DMS153 (cell line): ENCODE measurements around the gene DNAJC30.

ENCODE experiments used
- DNase-seq: peaks from one replicate; lab custom pipeline; 2025; lab: John Stamatoyannopoulos, UW

DNAJC30 gene

GRCh38 chr7:73646785-73647724, 36.2 kb downstream of the DNAJC30 start:
- DNase-seq: no peak

DNA sequence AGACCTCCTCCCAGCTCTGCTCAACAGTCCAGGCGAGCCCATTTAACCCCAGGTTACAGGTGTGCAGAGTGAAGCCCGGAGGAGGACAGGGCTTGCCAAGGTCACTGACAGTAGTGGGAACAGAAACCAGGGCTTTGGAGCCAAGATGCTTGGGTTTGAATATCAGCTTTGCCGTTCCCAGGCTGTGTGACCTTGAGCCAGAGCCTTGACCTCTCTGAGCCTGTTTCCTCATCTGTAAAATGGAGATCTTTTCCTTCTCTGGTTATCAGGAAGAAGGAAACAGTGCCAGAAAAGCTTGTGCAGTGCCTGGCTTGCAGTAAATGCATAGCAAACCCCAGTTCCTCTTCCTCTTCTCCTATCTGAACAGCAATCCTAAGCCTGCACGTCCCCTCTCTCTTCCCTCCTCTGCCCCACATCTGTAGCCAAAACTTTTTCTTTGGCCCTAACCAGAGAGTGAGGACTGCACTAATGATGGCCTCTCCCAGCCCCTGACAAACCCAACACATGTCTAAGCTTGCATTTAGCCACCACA, 37.5 kb downstream of the DNAJC30 start:
- no peak for DNase-seq

DNA sequence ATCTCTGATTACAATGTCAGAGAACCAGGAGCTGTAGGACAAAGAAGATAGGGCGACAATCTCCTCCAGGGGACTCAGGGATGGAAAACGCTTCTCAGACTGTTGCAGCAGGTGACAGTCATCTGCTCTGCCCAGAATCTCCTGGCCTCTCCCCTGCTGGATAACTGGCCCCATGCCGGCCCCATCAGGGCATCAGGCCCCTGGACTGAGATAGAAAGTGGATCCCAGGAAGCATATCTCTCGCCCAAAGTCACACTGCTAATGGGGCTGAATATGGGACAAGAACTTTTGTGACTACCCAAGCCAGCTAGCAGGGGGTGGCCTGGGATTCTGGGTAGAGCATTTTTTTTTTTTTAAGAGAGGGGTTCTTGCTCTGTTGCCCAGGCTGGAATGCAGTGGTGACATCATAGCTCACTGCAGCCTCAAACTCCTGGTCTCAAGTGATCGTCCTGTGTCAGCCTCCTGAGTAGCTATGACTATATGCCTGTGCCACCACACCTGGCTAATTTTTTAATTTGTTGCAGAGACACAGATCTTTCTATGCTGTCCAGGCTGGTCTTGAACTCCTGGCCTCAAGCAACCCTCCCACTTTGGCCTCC, 38.5 kb downstream of the DNAJC30 start:
- DNase-seq: no peak

DNA sequence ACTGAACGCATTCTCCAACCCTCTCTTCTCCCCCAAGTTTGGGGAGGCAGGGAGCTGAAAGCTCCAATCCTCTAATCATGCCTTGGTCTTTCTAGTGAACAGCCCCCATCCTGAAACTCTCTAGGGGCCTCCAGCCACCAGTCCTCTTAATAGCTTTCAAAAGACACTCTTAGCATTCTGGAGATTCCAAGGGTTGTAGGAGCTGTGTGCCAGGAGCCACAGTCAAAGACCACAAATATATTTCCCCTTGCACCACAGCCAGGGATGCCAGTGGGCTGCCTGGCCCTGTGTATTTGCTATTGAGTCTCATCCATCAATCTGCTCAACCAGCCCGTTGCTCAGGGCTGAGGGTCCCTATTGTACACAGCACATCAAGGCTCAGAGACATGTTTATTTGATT, 40.4 kb downstream of the DNAJC30 start:
- no peak for DNase-seq

GRCh38 chr7:73638911-73639310, 44.3 kb downstream of the DNAJC30 start:
- DNase-seq: no peak

- no peak for DNase-seq
Observed at GRCh38 chr7:73635428-73636200, 47.6 kb downstream of the DNAJC30 start.

DNA sequence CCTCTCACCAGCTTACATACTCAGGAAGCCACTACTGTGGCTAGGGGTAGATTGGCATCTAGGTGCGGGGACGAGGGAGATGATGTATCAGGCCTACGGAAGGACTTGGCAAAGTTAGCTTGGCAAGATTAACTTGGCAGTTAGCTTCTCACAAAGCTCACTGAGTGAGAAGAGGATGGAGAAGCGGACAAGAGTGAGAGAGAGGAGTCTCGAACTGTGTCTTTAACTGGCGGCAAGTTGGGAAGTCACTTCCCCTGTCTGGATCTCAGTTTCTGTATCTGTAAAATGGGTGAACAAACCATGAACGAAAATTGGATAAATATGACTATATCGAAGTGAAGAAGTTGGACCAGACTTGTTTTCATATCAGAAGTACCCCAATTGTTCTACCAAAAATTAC, 49.4 kb downstream of the DNAJC30 start:
- no peak for DNase-seq

GRCh38 chr7:73633323-73633722, 49.9 kb downstream of the DNAJC30 start:
- DNase-seq: no peak

DNA sequence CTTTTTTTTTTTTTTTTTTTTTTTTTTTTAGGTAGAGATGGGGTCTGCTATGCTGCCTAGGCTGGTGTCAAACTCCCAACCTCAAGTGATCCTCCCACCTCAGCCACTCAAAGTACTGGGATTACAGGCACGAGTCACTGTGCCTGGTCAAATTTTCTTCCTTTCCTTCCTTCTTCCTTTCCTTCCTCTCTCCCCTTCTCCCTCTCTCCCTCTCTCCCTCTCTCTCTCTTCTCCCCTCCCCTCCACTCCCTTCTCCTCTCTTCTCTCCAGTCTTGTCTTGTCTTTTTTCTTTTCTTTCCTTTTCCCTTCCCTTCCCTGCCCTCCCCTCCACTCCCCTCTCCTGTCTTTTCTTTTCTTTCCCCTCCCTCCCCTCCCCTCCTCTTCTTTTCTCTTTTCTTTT, 51.7 kb downstream of the DNAJC30 start:
- no peak for DNase-seq
